Suppressor macrophage treated with lipopolysaccharide for 1 hour (primary cell): ENCODE data around the gene RORC.
"Not testable (repeated sequence)": the region's sequence is repeated elsewhere in the genome, so short reads cannot be mapped to it uniquely, and the experiment has no call there.

Source experiments
- DNase-seq, 3 donors: peaks; one replicate each; pipeline ENCODE4 v3.0.0-alpha.2; 2020 to 2022

Gene RORC

DNA sequence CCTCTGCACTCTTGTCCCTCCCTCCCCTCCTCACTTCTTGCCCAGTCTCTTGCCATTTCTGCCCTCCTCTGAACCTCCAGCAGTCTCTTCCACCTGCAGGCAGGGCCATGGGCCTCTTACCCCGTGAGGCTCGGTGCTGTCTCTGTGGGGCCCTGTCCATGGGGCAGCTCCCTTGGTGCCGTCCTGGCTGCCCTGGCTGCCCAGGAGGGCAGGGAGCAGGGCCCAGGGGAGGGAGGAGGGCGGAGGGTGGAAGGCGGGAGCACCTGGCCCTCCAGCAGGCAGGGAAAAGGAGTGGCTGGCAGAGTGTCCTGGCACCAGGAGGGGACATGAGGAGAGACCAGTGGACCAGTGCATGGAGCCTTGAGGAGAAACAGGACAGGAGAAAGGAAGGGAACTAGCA lies at the start of gene RORC:
TSS of gene RORC (minus strand) at position 198 of the 400 bp plus-strand sequence. CDS start at position 160, 38 bp downstream.
- DNase-seq = no peak

DNA sequence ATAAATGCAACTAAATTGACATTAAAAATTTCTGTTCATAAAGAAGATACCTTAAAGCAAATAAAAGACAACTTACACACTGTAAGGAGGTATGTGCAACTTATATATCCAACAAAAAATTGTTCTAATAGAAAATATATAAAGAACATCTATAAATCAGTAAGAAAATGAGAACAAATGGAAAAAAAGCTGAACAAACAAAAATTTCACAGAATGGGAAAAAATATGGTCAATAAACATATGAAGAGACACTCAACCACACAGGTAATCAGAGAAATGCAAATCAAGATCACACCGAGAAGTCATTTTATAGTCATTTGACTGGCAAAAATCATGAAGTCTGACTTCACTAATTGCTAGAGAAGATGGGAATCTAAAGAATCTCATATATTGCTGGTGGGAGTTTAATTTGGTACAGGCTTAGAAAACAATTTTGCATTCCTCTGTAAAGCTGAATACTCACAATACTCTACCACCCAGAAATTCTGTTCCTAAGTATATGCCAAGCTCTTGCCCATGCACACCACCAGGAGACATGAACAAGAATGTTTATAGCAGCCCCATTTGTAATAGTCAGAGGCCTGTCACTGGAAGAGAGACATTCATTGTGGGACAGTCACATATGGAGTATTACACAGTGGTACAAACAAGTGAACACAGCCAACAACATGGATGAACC lies 44.0 kb upstream of the RORC start:
- no peak for DNase-seq

- DNase-seq = not testable (repeated sequence)
These were observed 41.2 kb upstream of the RORC start for GRCh38 chr1:151872776-151873175.

GRCh38 chr1:151871284-151872030 lies 39.9 kb upstream of the RORC start:
- no peak for DNase-seq

DNA sequence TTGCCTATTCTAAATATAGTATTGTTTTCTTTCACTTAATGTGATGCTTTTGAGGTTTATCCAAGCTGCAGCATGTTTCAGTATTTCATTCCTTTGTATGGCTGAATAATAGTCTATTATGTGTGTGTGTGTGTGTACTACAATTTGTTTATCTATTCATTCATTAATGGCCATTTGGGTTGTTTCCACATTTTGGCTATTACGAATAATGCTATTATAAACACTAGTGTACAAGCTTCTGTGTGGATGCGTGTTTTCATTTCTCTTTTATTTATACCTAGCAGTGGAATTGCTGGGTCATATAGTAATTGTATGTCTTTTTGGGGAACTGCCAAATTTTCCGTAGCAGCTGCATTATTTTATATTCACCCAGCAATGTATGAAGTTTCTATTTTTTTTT lies 36.9 kb upstream of the RORC start:
- DNase-seq = peak in 1 of 3 donors; percentile 23

- DNase-seq = peak; percentile 85 to 95 (median 95)
These were observed 36.3 kb upstream of the RORC start for GRCh38 chr1:151867765-151868411.

GRCh38 chr1:151867321-151867720 lies 35.7 kb upstream of the RORC start:
- DNase-seq = peak; percentile 46 to 60 (median 47)

GRCh38 chr1:151864411-151864810 lies 32.8 kb upstream of the RORC start:
- DNase-seq = no peak

- DNase-seq = no peak
These were observed 31.0 kb upstream of the RORC start for GRCh38 chr1:151862604-151863003.

DNA sequence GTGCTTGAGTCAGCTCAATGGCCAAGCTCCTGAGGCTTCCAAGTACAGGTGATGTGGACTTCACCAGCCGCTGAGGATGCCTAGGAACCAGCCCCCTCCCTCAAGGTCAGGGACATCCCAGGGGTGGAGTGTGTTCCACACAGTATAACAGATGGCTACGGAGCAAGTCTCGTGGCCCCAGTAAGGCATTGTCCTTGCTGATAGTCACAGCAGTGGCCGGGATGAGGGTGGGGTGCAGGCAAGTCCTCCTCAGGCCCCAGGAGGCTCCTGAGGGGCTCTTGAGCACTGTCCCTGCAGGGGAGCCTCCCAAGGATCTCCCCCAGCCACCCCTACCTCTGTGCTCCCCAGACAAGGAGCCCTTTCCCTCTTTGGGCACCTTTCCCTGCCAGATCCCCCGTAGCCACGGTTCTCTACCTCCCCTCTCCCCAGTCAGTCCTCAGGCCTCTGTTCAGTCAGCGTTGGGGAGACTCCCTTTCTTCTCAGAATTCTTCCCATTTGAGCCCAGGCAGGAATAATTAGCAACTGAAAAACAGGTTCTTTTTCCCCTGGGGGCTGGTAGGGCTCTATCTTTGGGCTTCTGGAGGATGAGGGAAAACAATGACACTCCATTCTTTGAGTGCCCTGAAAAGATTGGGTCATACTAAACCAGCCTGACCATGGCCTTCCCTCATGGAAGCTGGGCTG lies 29.0 kb upstream of the RORC start:
- no peak for DNase-seq

GRCh38 chr1:151859891-151860293 lies 28.3 kb upstream of the RORC start:
- DNase-seq = peak; percentile 57 to 64 (median 58)

- no peak for DNase-seq
These were observed 27.5 kb upstream of the RORC start for GRCh38 chr1:151858886-151859665.

GRCh38 chr1:151858030-151858746 lies 26.6 kb upstream of the RORC start:
- DNase-seq = no peak

DNA sequence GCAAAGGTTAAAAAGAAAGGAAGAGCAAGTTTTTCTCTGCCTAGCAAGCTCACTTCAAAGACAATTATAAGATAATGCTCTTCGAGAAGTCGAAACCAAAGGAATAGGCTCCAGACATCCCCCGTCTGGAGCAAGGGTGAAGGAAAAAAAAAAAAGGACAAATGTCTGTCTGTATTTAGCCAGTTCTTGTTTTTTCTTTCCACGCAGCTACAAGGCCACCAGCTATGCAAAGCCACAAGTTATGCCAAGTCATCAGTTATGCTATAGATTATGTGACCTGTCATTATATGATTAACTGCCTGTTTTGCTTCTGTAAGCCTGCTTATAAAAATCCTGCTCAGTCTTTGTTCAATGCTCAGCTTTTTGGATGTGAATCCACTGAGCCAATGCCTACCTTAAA lies 24.3 kb upstream of the RORC start:
- no peak for DNase-seq

DNA sequence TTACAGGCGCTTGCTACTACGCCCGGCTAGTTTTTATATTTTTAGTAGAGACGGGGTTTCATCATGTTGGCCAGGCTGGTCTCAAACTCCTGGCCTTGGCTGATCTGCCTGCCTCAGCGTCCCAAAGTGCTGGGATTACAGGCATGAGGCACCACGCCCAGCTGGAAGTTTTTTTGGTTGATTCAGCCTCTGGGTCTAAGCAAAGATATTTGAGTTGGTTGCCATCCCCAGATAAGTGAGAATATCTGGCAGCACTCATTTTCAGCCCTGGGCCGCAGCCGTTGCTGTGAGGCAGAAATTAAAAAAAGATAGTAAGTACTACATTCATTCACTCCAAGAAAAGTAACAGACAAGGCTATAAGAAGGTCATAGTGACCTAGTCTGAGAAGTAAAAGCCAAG lies 23.9 kb upstream of the RORC start:
- DNase-seq = not testable (repeated sequence)

- DNase-seq = no peak
These were observed 23.1 kb upstream of the RORC start for GRCh38 chr1:151854658-151855057.

DNA sequence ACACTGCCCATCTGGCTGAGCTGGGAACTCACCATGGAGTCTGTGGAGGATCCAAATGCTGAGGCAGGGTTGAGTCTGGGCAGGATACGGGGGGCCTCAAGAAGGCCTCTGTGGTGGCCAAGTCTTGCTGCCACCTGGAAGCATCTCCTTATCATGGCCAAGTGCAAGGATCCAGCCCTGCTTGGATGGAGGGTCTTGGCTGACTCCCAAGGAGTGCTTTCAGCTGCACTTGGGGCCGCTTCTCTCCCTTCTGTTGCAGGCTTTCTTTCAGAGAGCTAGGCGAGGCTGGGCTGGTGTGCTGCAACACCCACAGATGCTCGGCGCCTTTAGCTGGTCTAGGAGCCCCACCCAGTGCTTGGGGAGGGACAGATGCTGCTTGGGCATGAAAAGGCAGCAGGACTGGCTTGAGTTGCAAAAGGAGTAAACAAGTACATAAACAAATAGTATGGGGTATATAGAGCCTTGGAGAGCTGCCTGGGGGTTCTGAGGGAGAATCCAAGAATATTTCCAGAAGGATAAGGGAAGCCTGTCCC lies 21.9 kb upstream of the RORC start, which contains the start of gene THEM5:
TSS of gene THEM5 (minus strand) at position 302 of the 533 bp plus-strand sequence. CDS start at position 155, 147 bp downstream.
- DNase-seq = no peak

- DNase-seq = no peak
These were observed 21.1 kb upstream of the RORC start for GRCh38 chr1:151852733-151853132.

DNA sequence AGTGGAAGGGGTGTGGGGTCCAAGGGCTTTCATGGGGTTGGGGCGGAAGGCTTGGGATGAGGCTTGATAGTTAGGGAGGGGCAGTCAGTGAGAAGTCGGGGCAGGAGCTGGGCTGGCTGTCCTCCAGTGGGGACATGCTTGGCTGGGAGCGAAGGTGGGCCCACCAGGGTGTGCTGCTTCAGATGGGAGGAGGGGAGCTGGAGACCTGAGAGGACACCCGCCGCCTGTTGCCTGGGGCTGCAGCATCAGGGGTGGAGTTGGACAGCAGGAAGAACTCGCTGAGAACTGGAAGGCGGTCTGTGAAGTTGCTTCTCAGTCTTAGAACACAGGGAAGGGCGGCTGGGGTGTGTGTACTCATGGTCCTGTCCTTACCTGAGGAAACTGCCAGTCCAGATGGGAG lies 20.3 kb upstream of the RORC start:
- DNase-seq = no peak

- DNase-seq = no peak
These were observed 18.3 kb upstream of the RORC start for GRCh38 chr1:151849871-151850270.

- peak in 2 of 3 donors; percentile 57 to 58 for DNase-seq
These were observed 17.5 kb upstream of the RORC start for GRCh38 chr1:151849126-151849525.
